Measurements from ENCODE around the gene KCNAB1.

Gene KCNAB1

GRCh38 chr3:156434921-156435320, 314.5 kb downstream of the KCNAB1 start:
- TF ChIP-seq TCF4 (CRISPR knock-in tag; IDR thresholded peaks at IDR 0.05; ENCODE audit: borderline replicate concordance), result no peak
- TF ChIP-seq BACH2 (CRISPR knock-in tag; IDR thresholded peaks at IDR 0.05; ENCODE audit: borderline replicate concordance), result no peak
- ATAC-seq, result no peak

- no peak for ATAC-seq
- TF ChIP-seq PPARA (CRISPR knock-in tag; IDR thresholded peaks at IDR 0.05; ENCODE audit: borderline replicate concordance) (no peak), TCF4 (CRISPR knock-in tag; IDR thresholded peaks at IDR 0.05; ENCODE audit: borderline replicate concordance) (no peak), TSHZ2 (CRISPR knock-in tag; IDR thresholded peaks at IDR 0.05) (no peak), CREB5 (CRISPR knock-in tag; IDR thresholded peaks at IDR 0.05; ENCODE audit: low read depth) (no peak), ESRRG (CRISPR knock-in tag; IDR thresholded peaks at IDR 0.05) (no peak), RARB (CRISPR knock-in tag; IDR thresholded peaks at IDR 0.05) (no peak), CSDC2 (CRISPR knock-in tag; IDR thresholded peaks at IDR 0.05) (no peak), ZFP3 (CRISPR knock-in tag; IDR thresholded peaks at IDR 0.05) (no peak), ARNTL (CRISPR knock-in tag; IDR thresholded peaks at IDR 0.05; ENCODE audit: borderline replicate concordance, low read depth) (no peak), ZFP30 (CRISPR knock-in tag; IDR thresholded peaks at IDR 0.05) (no peak), SNAI2 (CRISPR knock-in tag; IDR thresholded peaks at IDR 0.05) (no peak), ISL1 (CRISPR knock-in tag; IDR thresholded peaks at IDR 0.05) (no peak), OSR1 (CRISPR knock-in tag; IDR thresholded peaks at IDR 0.05) (no peak), ZNF70 (CRISPR knock-in tag; IDR thresholded peaks at IDR 0.05) (no peak), GLIS3 (CRISPR knock-in tag; IDR thresholded peaks at IDR 0.05) (no peak), BACH2 (CRISPR knock-in tag; IDR thresholded peaks at IDR 0.05; ENCODE audit: borderline replicate concordance) (no peak), CSRNP3 (CRISPR knock-in tag; IDR thresholded peaks at IDR 0.05) (no peak), ZNF8 (CRISPR knock-in tag; IDR thresholded peaks at IDR 0.05) (no peak)
- TF ChIP-seq, protein P1, sequence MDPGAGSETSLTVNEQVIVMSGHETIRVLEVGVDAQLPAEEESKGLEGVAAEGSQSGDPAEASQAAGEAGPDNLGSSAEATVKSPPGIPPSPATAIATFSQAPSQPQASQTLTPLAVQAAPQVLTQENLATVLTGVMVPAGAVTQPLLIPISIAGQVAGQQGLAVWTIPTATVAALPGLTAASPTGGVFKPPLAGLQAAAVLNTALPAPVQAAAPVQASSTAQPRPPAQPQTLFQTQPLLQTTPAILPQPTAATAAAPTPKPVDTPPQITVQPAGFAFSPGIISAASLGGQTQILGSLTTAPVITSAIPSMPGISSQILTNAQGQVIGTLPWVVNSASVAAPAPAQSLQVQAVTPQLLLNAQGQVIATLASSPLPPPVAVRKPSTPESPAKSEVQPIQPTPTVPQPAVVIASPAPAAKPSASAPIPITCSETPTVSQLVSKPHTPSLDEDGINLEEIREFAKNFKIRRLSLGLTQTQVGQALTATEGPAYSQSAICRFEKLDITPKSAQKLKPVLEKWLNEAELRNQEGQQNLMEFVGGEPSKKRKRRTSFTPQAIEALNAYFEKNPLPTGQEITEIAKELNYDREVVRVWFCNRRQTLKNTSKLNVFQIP (CRISPR knock-in tag; IDR thresholded peaks at IDR 0.05; ENCODE audit: borderline replicate concordance, low read depth), result no peak
- TF ChIP-seq, protein P2, sequence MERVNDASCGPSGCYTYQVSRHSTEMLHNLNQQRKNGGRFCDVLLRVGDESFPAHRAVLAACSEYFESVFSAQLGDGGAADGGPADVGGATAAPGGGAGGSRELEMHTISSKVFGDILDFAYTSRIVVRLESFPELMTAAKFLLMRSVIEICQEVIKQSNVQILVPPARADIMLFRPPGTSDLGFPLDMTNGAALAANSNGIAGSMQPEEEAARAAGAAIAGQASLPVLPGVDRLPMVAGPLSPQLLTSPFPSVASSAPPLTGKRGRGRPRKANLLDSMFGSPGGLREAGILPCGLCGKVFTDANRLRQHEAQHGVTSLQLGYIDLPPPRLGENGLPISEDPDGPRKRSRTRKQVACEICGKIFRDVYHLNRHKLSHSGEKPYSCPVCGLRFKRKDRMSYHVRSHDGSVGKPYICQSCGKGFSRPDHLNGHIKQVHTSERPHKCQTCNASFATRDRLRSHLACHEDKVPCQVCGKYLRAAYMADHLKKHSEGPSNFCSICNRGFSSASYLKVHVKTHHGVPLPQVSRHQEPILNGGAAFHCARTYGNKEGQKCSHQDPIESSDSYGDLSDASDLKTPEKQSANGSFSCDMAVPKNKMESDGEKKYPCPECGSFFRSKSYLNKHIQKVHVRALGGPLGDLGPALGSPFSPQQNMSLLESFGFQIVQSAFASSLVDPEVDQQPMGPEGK (CRISPR knock-in tag; IDR thresholded peaks at IDR 0.05; ENCODE audit: borderline replicate concordance), result no peak
Observed at GRCh38 chr3:156443079-156443478, 322.7 kb downstream of the KCNAB1 start.

DNA sequence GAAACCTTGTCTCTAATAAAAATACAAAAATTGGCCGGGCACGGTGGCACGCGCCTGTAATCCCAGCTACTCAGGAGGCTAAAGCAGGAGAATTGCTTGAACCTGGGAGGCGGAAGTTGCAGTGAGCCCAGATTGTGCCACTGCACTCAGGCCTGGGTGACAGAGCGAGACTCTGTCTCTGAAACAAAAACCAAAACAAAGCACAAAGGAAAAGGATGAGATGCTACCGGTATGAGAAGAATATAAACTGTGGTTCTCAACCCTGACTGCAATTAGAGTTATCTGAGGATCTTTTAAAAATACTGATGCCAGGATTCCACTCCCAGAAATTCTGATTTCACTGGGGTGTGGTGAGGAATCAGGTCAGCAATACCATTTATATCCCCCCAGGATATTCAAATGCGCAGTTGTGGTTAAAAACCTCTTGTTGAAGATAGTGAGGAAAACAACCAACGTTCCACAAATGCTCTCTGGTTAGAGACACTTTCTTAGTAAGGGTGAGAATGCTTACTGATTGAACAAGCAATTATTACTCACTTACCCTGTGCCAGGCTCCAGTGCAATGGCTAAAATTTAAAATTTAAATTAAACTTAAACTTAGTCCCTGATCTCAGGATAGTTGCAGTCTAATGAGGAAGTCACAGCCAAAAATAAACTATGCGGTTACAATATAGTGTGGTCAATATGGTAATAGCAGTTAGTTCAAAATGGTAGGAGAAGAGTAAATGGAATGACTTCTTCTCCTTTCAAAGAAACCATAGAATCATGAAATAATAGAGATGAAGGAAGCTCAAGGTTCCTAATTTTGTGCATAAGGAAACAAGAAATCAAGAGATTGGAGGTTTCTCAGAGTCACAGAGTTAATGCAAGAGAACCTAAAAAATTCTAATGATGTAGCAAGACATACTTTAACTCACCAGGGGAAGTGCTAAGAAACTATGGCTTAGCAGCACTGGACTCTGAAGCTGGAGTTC, 325.0 kb downstream of the KCNAB1 start:
- TF ChIP-seq CREB5 (CRISPR knock-in tag; IDR thresholded peaks at IDR 0.05; ENCODE audit: low read depth) (no peak), TOX (CRISPR knock-in tag; IDR thresholded peaks at IDR 0.05; ENCODE audit: borderline replicate concordance) (no peak), ZC3H10 (CRISPR knock-in tag; IDR thresholded peaks at IDR 0.05) (no peak), ZNF565 (CRISPR knock-in tag; conservative IDR thresholded peaks at IDR 0.05; ENCODE audit: low read depth) (no peak)
- no peak for ATAC-seq
